ENCODE data around the gene BCORL1.

Gene BCORL1

DNA sequence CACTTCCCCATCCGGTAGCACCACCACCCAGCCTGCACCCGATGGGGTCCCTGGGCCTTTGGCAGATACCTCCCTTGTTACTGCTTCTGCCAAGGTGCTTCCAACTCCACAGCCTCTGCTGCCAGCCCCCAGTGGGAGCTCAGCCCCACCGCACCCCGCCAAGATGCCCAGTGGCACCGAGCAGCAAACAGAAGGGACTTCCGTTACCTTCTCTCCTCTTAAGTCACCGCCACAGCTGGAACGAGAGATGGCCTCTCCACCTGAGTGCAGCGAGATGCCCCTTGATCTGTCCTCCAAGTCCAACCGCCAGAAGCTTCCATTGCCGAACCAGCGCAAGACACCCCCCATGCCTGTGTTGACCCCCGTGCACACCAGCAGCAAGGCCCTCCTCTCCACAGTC, 31.9 kb downstream of the BCORL1 start:
- H3K27me3 ChIP-seq (ENCODE audit: control insufficient read depth in 1 of 2, insufficient read depth in 2 of 2, low read length in 2 of 2): peaks cover 0 to 2% of the 10 kb centered on the region in 2 donors
- H3K4me3 ChIP-seq (ENCODE audit: low read length in 2 of 2): no peak overlapping the region
- peaks cover 3% of the 10 kb centered on the region for H3K4me1 ChIP-seq (ENCODE audit: control insufficient read depth, insufficient read depth, low read length)
- H3K9ac ChIP-seq (ENCODE audit: low read length in 2 of 2): no peak overlapping the region
- peaks cover 3 to 18% of the 10 kb centered on the region in 2 donors for H3K36me3 ChIP-seq (ENCODE audit: control insufficient read depth in 2 of 2, insufficient read depth in 2 of 2, low read length in 2 of 2)
- no peaks in the 10 kb centered on the region for H3K9me3 ChIP-seq (ENCODE audit: control insufficient read depth in 2 of 2, low read length in 2 of 2)
- H3K27ac ChIP-seq (ENCODE audit: low read length): no peak overlapping the region

DNA sequence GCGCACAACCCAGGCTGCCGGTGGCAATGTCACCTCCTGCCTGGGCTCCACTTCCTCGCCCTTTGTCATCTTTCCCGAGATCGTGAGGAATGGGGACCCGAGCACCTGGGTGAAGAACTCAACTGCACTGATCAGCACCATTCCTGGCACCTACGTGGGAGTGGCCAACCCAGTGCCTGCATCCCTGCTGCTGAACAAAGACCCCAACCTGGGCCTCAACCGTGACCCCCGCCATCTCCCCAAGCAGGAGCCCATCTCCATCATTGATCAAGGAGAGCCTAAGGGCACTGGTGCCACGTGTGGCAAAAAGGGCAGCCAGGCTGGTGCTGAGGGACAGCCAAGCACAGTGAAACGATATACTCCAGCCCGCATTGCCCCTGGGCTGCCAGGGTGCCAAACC, 32.3 kb downstream of the BCORL1 start:
- Histone ChIP-seq H3K27ac (ENCODE audit: low read length) (no peak overlapping the region), H3K4me1 (ENCODE audit: control insufficient read depth, insufficient read depth, low read length) (peaks cover 3% of the 10 kb centered on the region), H3K4me3 (ENCODE audit: low read length in 2 of 2) (no peak overlapping the region), H3K36me3 (ENCODE audit: control insufficient read depth in 2 of 2, insufficient read depth in 2 of 2, low read length in 2 of 2) (peaks cover 3 to 18% of the 10 kb centered on the region in 2 donors), H3K27me3 (ENCODE audit: control insufficient read depth in 1 of 2, insufficient read depth in 2 of 2, low read length in 2 of 2) (peaks cover 0 to 2% of the 10 kb centered on the region in 2 donors), H3K9me3 (ENCODE audit: control insufficient read depth in 2 of 2, low read length in 2 of 2) (no peaks in the 10 kb centered on the region), H3K9ac (ENCODE audit: low read length in 2 of 2) (no peak overlapping the region)

DNA sequence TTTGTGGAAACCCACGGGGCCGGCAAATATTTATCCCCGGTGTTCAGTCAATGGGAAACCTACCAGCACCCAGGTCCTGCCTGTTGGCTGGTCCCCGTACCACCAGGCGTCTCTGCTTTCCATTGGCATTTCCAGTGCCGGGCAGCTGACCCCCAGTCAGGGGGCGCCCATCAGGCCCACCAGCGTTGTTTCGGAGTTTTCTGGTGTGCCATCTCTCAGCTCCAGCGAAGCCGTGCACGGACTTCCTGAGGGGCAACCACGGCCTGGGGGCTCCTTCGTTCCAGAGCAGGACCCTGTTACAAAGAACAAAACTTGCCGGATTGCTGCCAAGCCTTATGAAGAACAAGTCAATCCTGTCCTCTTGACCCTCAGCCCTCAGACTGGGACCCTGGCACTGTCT, 32.7 kb downstream of the BCORL1 start:
- Histone ChIP-seq H3K4me3 (ENCODE audit: low read length in 2 of 2) (no peak overlapping the region), H3K27ac (ENCODE audit: low read length) (no peak overlapping the region), H3K9ac (ENCODE audit: low read length in 2 of 2) (no peak overlapping the region), H3K4me1 (ENCODE audit: control insufficient read depth, insufficient read depth, low read length) (peaks cover 3% of the 10 kb centered on the region), H3K36me3 (ENCODE audit: control insufficient read depth in 2 of 2, insufficient read depth in 2 of 2, low read length in 2 of 2) (peaks cover 3 to 18% of the 10 kb centered on the region in 2 donors), H3K9me3 (ENCODE audit: control insufficient read depth in 2 of 2, low read length in 2 of 2) (no peaks in the 10 kb centered on the region), H3K27me3 (ENCODE audit: control insufficient read depth in 1 of 2, insufficient read depth in 2 of 2, low read length in 2 of 2) (no peaks in the 10 kb centered on the region)

DNA sequence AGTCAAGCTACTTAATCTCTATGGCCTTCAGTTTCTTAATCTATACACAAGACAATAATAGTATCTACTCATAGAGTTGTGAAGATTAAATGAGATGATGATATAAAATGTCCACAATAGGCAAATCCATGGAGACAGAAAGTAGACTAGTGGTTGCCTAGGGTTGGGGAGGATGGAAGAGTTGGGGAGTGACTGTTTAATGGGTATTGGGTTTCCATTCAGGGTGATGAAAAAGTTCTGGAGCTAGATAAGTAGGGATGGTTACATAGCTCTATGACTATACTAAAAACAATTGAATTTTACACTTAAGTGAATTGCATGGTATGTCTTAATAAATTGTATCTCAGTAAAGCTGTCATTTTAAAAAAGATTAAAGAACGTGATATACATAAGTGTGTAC, 35.7 kb downstream of the BCORL1 start:
- H3K36me3 ChIP-seq (ENCODE audit: control insufficient read depth in 2 of 2, insufficient read depth in 2 of 2, low read length in 2 of 2): peaks cover 8 to 22% of the 10 kb centered on the region in 2 donors
- H3K4me3 ChIP-seq (ENCODE audit: low read length in 2 of 2): no peak overlapping the region
- H3K9ac ChIP-seq (ENCODE audit: low read length in 2 of 2): no peak overlapping the region
- no peaks in the 10 kb centered on the region for H3K9me3 ChIP-seq (ENCODE audit: control insufficient read depth in 2 of 2, low read length in 2 of 2)
- peaks cover 0 to 3% of the 10 kb centered on the region in 2 donors for H3K27me3 ChIP-seq (ENCODE audit: control insufficient read depth in 1 of 2, insufficient read depth in 2 of 2, low read length in 2 of 2)
- peaks cover 3% of the 10 kb centered on the region for H3K4me1 ChIP-seq (ENCODE audit: control insufficient read depth, insufficient read depth, low read length)
- H3K27ac ChIP-seq (ENCODE audit: low read length): no peak overlapping the region

DNA sequence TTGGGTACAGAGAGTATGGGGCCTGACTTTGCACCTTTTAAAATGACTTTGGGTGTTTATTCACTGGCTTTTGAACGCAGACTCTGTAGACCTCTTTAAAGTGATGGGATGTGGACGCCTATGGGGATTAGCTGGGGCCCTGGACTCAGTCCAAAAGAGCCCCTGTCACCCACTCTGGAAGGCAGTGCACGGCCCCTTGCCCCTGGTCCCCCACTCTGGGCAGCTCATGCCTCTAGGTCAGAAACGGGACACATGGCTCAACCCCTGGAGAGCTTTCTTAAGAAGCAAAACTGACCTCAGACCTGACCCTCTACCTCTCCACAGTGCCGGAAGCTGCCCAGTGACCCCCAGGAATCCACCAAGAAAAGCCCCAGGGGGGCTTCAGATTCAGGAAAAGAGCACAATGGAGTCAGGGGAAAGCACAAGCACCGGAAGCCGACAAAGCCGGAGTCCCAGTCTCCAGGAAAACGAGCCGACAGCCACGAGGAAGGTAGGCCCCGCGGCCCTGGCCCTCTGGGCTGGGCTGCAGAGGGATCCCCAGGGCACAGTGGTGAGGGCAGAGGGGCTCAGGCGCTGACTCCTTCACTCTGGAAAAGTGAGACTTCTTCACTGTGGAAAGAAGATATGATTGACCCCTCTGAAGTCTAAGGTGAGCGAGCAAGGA, 38.4 kb downstream of the BCORL1 start:
- Histone ChIP-seq H3K36me3 (ENCODE audit: control insufficient read depth in 2 of 2, insufficient read depth in 2 of 2, low read length in 2 of 2) (peaks cover 10 to 22% of the 10 kb centered on the region in 2 donors), H3K9me3 (ENCODE audit: control insufficient read depth in 2 of 2, low read length in 2 of 2) (no peaks in the 10 kb centered on the region), H3K4me3 (ENCODE audit: low read length in 2 of 2) (no peak overlapping the region), H3K27me3 (ENCODE audit: control insufficient read depth in 1 of 2, insufficient read depth in 2 of 2, low read length in 2 of 2) (peaks cover 0 to 3% of the 10 kb centered on the region in 2 donors), H3K27ac (ENCODE audit: low read length) (no peak overlapping the region), H3K4me1 (ENCODE audit: control insufficient read depth, insufficient read depth, low read length) (peaks cover 11% of the 10 kb centered on the region), H3K9ac (ENCODE audit: low read length in 2 of 2) (no peak overlapping the region)

DNA sequence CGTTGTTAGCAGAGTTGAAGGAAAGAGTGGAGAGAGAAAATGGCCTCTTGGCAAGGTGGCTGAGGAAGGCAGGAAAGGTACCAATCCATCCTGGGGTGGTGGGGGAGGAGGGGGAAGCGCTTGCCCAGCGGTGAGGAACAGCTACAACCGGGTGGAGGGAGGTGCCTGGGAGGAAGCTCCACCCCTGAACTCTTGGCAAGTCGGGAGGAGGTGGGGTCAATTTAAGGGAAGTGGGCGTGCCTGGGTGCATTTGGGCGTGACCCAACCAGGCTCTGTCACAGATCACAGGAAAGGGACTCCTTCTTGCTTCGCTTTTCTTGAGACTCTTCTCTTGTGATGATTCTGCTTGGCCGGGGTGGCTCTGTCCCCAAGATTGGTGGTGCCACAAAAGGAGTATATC, 41.7 kb downstream of the BCORL1 start:
- peaks cover 20 to 29% of the 10 kb centered on the region in 2 donors for H3K36me3 ChIP-seq (ENCODE audit: control insufficient read depth in 2 of 2, insufficient read depth in 2 of 2, low read length in 2 of 2)
- no peak overlapping the region for H3K4me3 ChIP-seq (ENCODE audit: low read length in 2 of 2)
- H3K27ac ChIP-seq (ENCODE audit: low read length): no peak overlapping the region
- H3K9me3 ChIP-seq (ENCODE audit: control insufficient read depth in 2 of 2, low read length in 2 of 2): no peaks in the 10 kb centered on the region
- peaks cover 0 to 3% of the 10 kb centered on the region in 2 donors for H3K27me3 ChIP-seq (ENCODE audit: control insufficient read depth in 1 of 2, insufficient read depth in 2 of 2, low read length in 2 of 2)
- peaks cover 8% of the 10 kb centered on the region for H3K4me1 ChIP-seq (ENCODE audit: control insufficient read depth, insufficient read depth, low read length)
- H3K9ac ChIP-seq (ENCODE audit: low read length in 2 of 2): no peak overlapping the region

DNA sequence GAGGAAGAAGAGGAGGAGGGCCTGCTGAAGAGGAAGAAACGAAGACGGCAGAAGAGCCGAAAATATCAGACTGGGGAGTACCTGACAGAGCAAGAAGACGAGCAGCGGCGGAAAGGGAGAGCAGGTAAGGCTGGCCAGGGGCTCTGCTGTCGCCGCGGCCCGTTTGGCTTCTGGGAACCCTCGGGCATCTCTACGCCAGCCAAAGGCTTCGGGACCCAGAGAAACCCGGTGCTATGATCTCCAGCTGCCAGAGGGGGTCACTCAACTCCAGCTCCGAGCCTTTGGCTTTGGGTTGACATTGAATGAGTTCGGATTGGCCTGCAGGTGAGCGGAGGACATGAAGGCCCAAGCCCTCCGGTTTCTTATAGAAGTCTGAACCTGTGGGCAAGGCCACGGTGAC, 42.8 kb downstream of the BCORL1 start:
- H3K4me1 ChIP-seq (ENCODE audit: control insufficient read depth, insufficient read depth, low read length): peaks cover 8% of the 10 kb centered on the region
- no peaks in the 10 kb centered on the region for H3K9me3 ChIP-seq (ENCODE audit: control insufficient read depth in 2 of 2, low read length in 2 of 2)
- H3K4me3 ChIP-seq (ENCODE audit: low read length in 2 of 2): no peak overlapping the region
- peaks cover 0 to 7% of the 10 kb centered on the region in 2 donors for H3K27me3 ChIP-seq (ENCODE audit: control insufficient read depth in 1 of 2, insufficient read depth in 2 of 2, low read length in 2 of 2)
- H3K36me3 ChIP-seq (ENCODE audit: control insufficient read depth in 2 of 2, insufficient read depth in 2 of 2, low read length in 2 of 2): peaks cover 24 to 32% of the 10 kb centered on the region in 2 donors
- no peak overlapping the region for H3K9ac ChIP-seq (ENCODE audit: low read length in 2 of 2)
- H3K27ac ChIP-seq (ENCODE audit: low read length): no peak overlapping the region

DNA sequence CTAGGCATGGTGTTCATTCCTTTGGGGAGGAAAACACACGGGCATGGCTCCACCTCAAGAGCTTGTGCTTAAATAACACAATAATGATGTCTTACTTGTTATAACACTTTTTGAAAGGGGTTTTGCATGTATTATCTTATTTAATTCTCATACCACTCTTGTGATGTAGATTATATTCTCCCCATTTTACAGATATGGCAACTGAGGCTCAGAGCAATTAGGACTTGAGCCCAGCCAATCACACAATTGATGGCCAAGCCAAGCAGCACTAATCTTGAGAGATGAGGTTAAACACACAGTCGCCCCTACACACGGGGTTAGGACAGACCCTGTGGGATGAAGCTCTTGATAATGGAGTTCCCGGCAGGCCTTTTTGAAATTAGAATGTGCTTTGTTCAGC, 45.1 kb downstream of the BCORL1 start:
- peaks cover 26 to 31% of the 10 kb centered on the region in 2 donors for H3K36me3 ChIP-seq (ENCODE audit: control insufficient read depth in 2 of 2, insufficient read depth in 2 of 2, low read length in 2 of 2)

DNA sequence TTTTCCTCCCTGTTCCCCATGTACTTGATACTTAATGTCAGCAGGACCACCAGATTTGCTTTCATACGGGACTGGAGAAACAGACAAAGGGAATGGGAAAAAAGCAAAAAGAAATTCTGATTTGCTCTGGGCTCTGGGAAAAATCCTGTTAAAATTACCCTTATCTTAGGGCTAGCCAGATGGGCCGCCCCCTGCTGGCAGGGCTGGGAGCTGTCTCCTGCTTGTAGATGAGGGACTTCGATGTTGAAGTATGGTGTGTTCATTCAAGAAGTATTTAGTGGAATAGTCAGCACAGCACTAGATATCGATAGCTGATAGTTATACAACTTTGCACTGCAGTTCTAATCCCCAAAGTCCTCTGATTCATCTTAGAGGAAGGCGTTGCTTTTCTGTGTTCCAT, 45.8 kb downstream of the BCORL1 start:
- no peak overlapping the region for H3K9ac ChIP-seq (ENCODE audit: low read length in 2 of 2)
- peaks cover 0 to 5% of the 10 kb centered on the region in 2 donors for H3K27me3 ChIP-seq (ENCODE audit: control insufficient read depth in 1 of 2, insufficient read depth in 2 of 2, low read length in 2 of 2)
- H3K4me3 ChIP-seq (ENCODE audit: low read length in 2 of 2): no peak overlapping the region
- H3K36me3 ChIP-seq (ENCODE audit: control insufficient read depth in 2 of 2, insufficient read depth in 2 of 2, low read length in 2 of 2): peaks cover 26 to 30% of the 10 kb centered on the region in 2 donors
- H3K9me3 ChIP-seq (ENCODE audit: control insufficient read depth in 2 of 2, low read length in 2 of 2): no peaks in the 10 kb centered on the region
- H3K4me1 ChIP-seq (ENCODE audit: control insufficient read depth, insufficient read depth, low read length): peaks cover 8% of the 10 kb centered on the region
- H3K27ac ChIP-seq (ENCODE audit: low read length): no peak overlapping the region

More for the DNA sequence above, 45.1 kb downstream of the BCORL1 start:
- no peak overlapping the region for H3K4me3 ChIP-seq (ENCODE audit: low read length in 2 of 2)
- H3K27ac ChIP-seq (ENCODE audit: low read length): no peak overlapping the region
- H3K27me3 ChIP-seq (ENCODE audit: control insufficient read depth in 1 of 2, insufficient read depth in 2 of 2, low read length in 2 of 2): peaks cover 0 to 5% of the 10 kb centered on the region in 2 donors
- H3K9ac ChIP-seq (ENCODE audit: low read length in 2 of 2): no peak overlapping the region
- H3K9me3 ChIP-seq (ENCODE audit: control insufficient read depth in 2 of 2, low read length in 2 of 2): no peaks in the 10 kb centered on the region
- H3K4me1 ChIP-seq (ENCODE audit: control insufficient read depth, insufficient read depth, low read length): peaks cover 8% of the 10 kb centered on the region

DNA sequence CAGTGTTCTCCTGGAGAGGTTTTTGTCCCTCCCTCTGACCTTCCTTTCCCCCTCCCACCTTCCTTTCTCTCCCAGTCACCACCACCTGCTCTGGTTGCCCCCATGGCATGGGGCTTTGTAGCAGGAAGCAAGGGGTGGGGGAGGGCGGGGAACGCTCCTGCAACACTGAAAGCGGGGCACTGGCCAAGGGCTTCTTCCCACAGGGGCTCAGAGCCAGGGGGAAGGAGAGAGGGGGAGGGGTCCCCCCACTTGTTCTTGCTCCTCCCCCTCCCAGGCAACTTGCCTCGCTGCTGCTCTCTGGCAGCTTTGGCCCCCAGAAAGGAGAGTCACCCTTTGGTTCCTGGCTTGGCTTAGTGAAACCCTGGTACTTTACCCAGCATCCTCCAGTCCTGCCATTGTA, 48.4 kb downstream of the BCORL1 start:
- Histone ChIP-seq H3K36me3 (ENCODE audit: control insufficient read depth in 2 of 2, insufficient read depth in 2 of 2, low read length in 2 of 2) (peaks cover 28 to 33% of the 10 kb centered on the region in 2 donors), H3K9me3 (ENCODE audit: control insufficient read depth in 2 of 2, low read length in 2 of 2) (no peaks in the 10 kb centered on the region), H3K27ac (ENCODE audit: low read length) (no peak overlapping the region), H3K9ac (ENCODE audit: low read length in 2 of 2) (no peak overlapping the region), H3K4me1 (ENCODE audit: control insufficient read depth, insufficient read depth, low read length) (no peaks in the 10 kb centered on the region), H3K4me3 (ENCODE audit: low read length in 2 of 2) (no peak overlapping the region), H3K27me3 (ENCODE audit: control insufficient read depth in 1 of 2, insufficient read depth in 2 of 2, low read length in 2 of 2) (peaks cover 0 to 8% of the 10 kb centered on the region in 2 donors)

DNA sequence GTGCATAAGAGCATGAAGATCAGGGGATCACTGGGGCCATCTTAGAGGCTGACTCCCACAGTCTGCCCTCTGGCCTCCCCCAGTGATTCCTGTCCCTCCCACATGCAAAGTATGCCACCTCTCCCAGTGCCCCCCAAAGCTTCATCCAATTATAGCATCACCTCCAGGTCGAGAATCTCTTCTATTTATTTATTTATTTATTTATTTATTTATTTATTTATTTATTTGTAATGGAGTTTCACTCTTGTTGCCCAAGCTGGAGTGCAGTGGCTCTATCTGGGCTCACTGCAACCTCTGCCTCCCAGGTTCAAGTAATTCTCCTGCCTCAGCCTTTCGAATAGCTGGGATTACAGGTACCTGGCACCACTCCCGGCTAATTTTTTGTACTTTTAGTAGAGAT, 50.1 kb downstream of the BCORL1 start:
- Histone ChIP-seq H3K9ac (ENCODE audit: low read length in 2 of 2) (no peak overlapping the region), H3K4me1 (ENCODE audit: control insufficient read depth, insufficient read depth, low read length) (no peaks in the 10 kb centered on the region), H3K9me3 (ENCODE audit: control insufficient read depth in 2 of 2, low read length in 2 of 2) (no peaks in the 10 kb centered on the region), H3K36me3 (ENCODE audit: control insufficient read depth in 2 of 2, insufficient read depth in 2 of 2, low read length in 2 of 2) (peaks cover 18 to 22% of the 10 kb centered on the region in 2 donors), H3K27ac (ENCODE audit: low read length) (no peak overlapping the region), H3K27me3 (ENCODE audit: control insufficient read depth in 1 of 2, insufficient read depth in 2 of 2, low read length in 2 of 2) (peaks cover 0 to 8% of the 10 kb centered on the region in 2 donors), H3K4me3 (ENCODE audit: low read length in 2 of 2) (no peak overlapping the region)
